Hepatocyte (in vitro differentiated cells): ENCODE measurements around the gene ZNRF3.

Experiments
- CTCF ChIP-seq: fragments of 200-600 bp; sonication (generic); IDR thresholded peaks from 2 replicates; pipeline ENCODE4 v1.5.1; 2016; ENCODE audit warnings: antibody characterized with exemption, mild to moderate bottlenecking; ENCODE audit not compliant: poor library complexity
- EZH2 ChIP-seq: fragments of 200-600 bp; sonication (generic); IDR thresholded peaks from 2 replicates; pipeline ENCODE4 v1.6.1; 2016; ENCODE audit warnings: antibody characterized with exemption, mild to moderate bottlenecking, borderline replicate concordance
- EZH2phosphoT487 ChIP-seq: fragments of 200-600 bp; sonication (generic); IDR thresholded peaks from one replicate; pipeline ENCODE4 v1.6.1; 2018; ENCODE audit warnings: antibody characterized with exemption, mild to moderate bottlenecking, low read depth, moderate library complexity; ENCODE audit not compliant: unreplicated experiment, severe bottlenecking

GRCh38 chr22:28953403-28953802, 70.0 kb downstream of the ZNRF3 start:
- TF ChIP-seq CTCF (no peak), EZH2 (no peak), EZH2phosphoT487 (no peak)
